ENCODE data around the gene MAN1A2. TPM values are rescaled to one million over a fixed set of nuclear protein-coding genes. Genes with fewer than 3 reads are reported as not detected.

MAN1A2 gene
- total RNA-seq, 6 experiments from 2014 or later: 24.6 to 39.2 (median 31.2) TPM

- 93% methylated on average over 3 of the region's 4 CpGs for WGBS (ENCODE audit: insufficient coverage, low coverage, low lambda C conversion rate, missing lambda C conversion rate)
- no peak overlapping the region for H3K27ac ChIP-seq
- no peak for ATAC-seq
- H3K36me3 ChIP-seq: no peaks in the 10 kb centered on the region
- TF ChIP-seq POLR2A (IDR thresholded peaks at IDR 0.05): no peak
- no peak for TF ChIP-seq CTCF (IDR thresholded peaks at IDR 0.05)
- H3K4me1 ChIP-seq: no peaks in the 10 kb centered on the region
- DNase-seq: no peak
- no peak overlapping the region for H3K4me3 ChIP-seq
- no peaks in the 10 kb centered on the region for H3K9me3 ChIP-seq
- intact Hi-C loops (cut with DNase I): no loop called here
- H3K27me3 ChIP-seq: no peaks in the 10 kb centered on the region
These were observed 211.2 kb downstream of the MAN1A2 start for GRCh38 chr1:117578466-117578865.

Other genes starting within 250 kb of the MAN1A2 start
- gene TRIM45, start 245.7 kb upstream of the MAN1A2 start, total RNA-seq: 1 to 10 TPM in 1 of 6 experiments, under 1 TPM in 5; 0.31 to 1.8 (median 0.51) TPM
- gene VTCN1, start 156.5 kb upstream of the MAN1A2 start, total RNA-seq: under 1 TPM in 5 of 6 experiments, not detected in 1; 0.28 to 0.89 (median 0.39) TPM
- 10 to 100 TPM in 1 of 6 experiments, 1 to 10 TPM in 5; 2.3 to 13.7 (median 3.0) TPM for gene TENT5C, start 238.6 kb downstream of the MAN1A2 start, total RNA-seq